Measurements from ENCODE around the gene RACK1. TPM values are rescaled to one million over a fixed set of nuclear protein-coding genes. Genes with fewer than 3 reads are reported as not detected.
A peak's percentile ranks its signal among the peaks of the same experiment; 100 is the strongest.

Gene RACK1
- total RNA-seq, 1 donor from 2014 or later = 4,909 TPM

- Histone ChIP-seq H3K27me3 (ENCODE audit: control insufficient read depth, insufficient read depth, low read length) (no peaks in the 10 kb centered on the region), H3K4me3 (ENCODE audit: low read depth, low read length) (no peak overlapping the region), H3K36me3 (ENCODE audit: control insufficient read depth, insufficient read depth, low read length) (no peaks in the 10 kb centered on the region)
- TF ChIP-seq CTCF (IDR thresholded peaks at IDR 0.05; ENCODE audit: insufficient read depth, low read length, poor library complexity, severe bottlenecking) = no peak
- no peak for DNase-seq (ENCODE audit: low read depth)
Observed at GRCh38 chr5:181197326-181197951, 46.3 kb downstream of the RACK1 start.

- no peak for DNase-seq (ENCODE audit: low read depth)
- no peak overlapping the region for H3K4me3 ChIP-seq (ENCODE audit: low read depth, low read length)
- no peaks in the 10 kb centered on the region for H3K36me3 ChIP-seq (ENCODE audit: control insufficient read depth, insufficient read depth, low read length)
- H3K27me3 ChIP-seq (ENCODE audit: control insufficient read depth, insufficient read depth, low read length) = no peaks in the 10 kb centered on the region
- TF ChIP-seq CTCF (IDR thresholded peaks at IDR 0.05; ENCODE audit: insufficient read depth, low read length, poor library complexity, severe bottlenecking) = no peak
Observed at GRCh38 chr5:181195249-181195761, 48.4 kb downstream of the RACK1 start.

GRCh38 chr5:181194489-181195248, 49.0 kb downstream of the RACK1 start:
- DNase-seq (ENCODE audit: low read depth) = no peak
- no peak for TF ChIP-seq CTCF (IDR thresholded peaks at IDR 0.05; ENCODE audit: insufficient read depth, low read length, poor library complexity, severe bottlenecking)
- H3K27me3 ChIP-seq (ENCODE audit: control insufficient read depth, insufficient read depth, low read length) = no peaks in the 10 kb centered on the region
- no peaks in the 10 kb centered on the region for H3K36me3 ChIP-seq (ENCODE audit: control insufficient read depth, insufficient read depth, low read length)
- no peak overlapping the region for H3K4me3 ChIP-seq (ENCODE audit: low read depth, low read length)

- Histone ChIP-seq H3K4me3 (ENCODE audit: low read depth, low read length) (no peak overlapping the region), H3K36me3 (ENCODE audit: control insufficient read depth, insufficient read depth, low read length) (no peaks in the 10 kb centered on the region), H3K27me3 (ENCODE audit: control insufficient read depth, insufficient read depth, low read length) (no peaks in the 10 kb centered on the region)
- no peak for DNase-seq (ENCODE audit: low read depth)
- no peak for TF ChIP-seq CTCF (IDR thresholded peaks at IDR 0.05; ENCODE audit: insufficient read depth, low read length, poor library complexity, severe bottlenecking)
Observed at GRCh38 chr5:181193656-181194055, 50.0 kb downstream of the RACK1 start.

GRCh38 chr5:181192337-181193046, 51.2 kb downstream of the RACK1 start:
- H3K36me3 ChIP-seq (ENCODE audit: control insufficient read depth, insufficient read depth, low read length) = no peaks in the 10 kb centered on the region
- H3K27me3 ChIP-seq (ENCODE audit: control insufficient read depth, insufficient read depth, low read length) = no peaks in the 10 kb centered on the region
- peak overlapping the region; percentile 81 for H3K4me3 ChIP-seq (ENCODE audit: low read depth, low read length)
- no peak for DNase-seq (ENCODE audit: low read depth)
- no peak for TF ChIP-seq CTCF (IDR thresholded peaks at IDR 0.05; ENCODE audit: insufficient read depth, low read length, poor library complexity, severe bottlenecking)

All from kidney epithelial cell (primary cell).